DOHH2 (cell line): Measurements from ENCODE around the gene DNAJC24.

ENCODE experiments used
- CTCF ChIP-seq: fragments of 200-600 bp; sonication (generic); IDR thresholded peaks from one replicate; pipeline ENCODE4 v1.5.1; 2014; ENCODE audit warnings: antibody characterized with exemption, mild to moderate bottlenecking, low read depth, low read length; ENCODE audit not compliant: poor library complexity, severe bottlenecking
- EZH2phosphoT487 ChIP-seq: fragments of 200-600 bp; sonication (generic); IDR thresholded peaks from 2 replicates; pipeline ENCODE4 v1.6.1; 2017; ENCODE audit warnings: borderline replicate concordance, mild to moderate bottlenecking, antibody characterized with exemption, low read length, moderate library complexity, mixed read lengths

- no peak for TF ChIP-seq CTCF
- no peak for TF ChIP-seq EZH2phosphoT487
Measured at GRCh38 chr11:31479066-31479465, 109.4 kb downstream of the DNAJC24 start.
